K562 (cell line): ENCODE data around the gene PRSS12. TPM values are rescaled to one million over a fixed set of nuclear protein-coding genes. Genes with fewer than 3 reads are reported as not detected.

Experiments used
- BCOR ChIP-seq: fragments of 450-650 bp; IDR thresholded peaks from 2 replicates; pipeline ENCODE4 v1.6.1; 2016
- BRD4 ChIP-seq: fragments of 200-600 bp; sonication (generic); IDR thresholded peaks from 2 replicates; pipeline ENCODE4 v1.6.1; 2017; ENCODE audit warnings: inconsistent platforms
- CBX3 ChIP-seq, 2 experiments: IDR thresholded peaks; 1 replicate in 1 of 2; 2 replicates in 1 of 2; pipeline ENCODE4 v1.6.1; 2012; ENCODE audit warnings: inconsistent platforms in 2 of 2, low read length in 2 of 2, borderline replicate concordance in 1 of 2, control low read depth in 1 of 2
- CREB3L1 ChIP-seq: fragments of 450-650 bp; IDR thresholded peaks from 2 replicates; pipeline ENCODE4 v1.6.1; 2014; ENCODE audit warnings: low read depth, mild to moderate bottlenecking, moderate library complexity, borderline replicate concordance
- ERF ChIP-seq: fragments of 450-650 bp; formaldehyde crosslinking; IDR thresholded peaks from 2 replicates; pipeline ENCODE4 v1.4.0; 2020; ENCODE audit warnings: mild to moderate bottlenecking, mixed read lengths
- HEY1 ChIP-seq: fragments of 250-450 bp; sonication (Bioruptor Pico); IDR thresholded peaks from 2 replicates; pipeline ENCODE4 v1.5.0; 2020; ENCODE audit warnings: mild to moderate bottlenecking, moderate library complexity, borderline replicate concordance
- KLF16 ChIP-seq: IDR thresholded peaks from 2 replicates; pipeline ENCODE4 v1.6.1; 2016; ENCODE audit warnings: antibody characterized with exemption
- NEUROD1 ChIP-seq: fragments of 150-350 bp; IDR thresholded peaks from 2 replicates; pipeline ENCODE4 v1.6.1; 2014; ENCODE audit warnings: borderline replicate concordance, low read length, low read depth; ENCODE audit not compliant: partially characterized antibody
- POLR2AphosphoS5 ChIP-seq: IDR thresholded peaks from 2 replicates; pipeline ENCODE4 v1.6.1; 2011; ENCODE audit warnings: mild to moderate bottlenecking, low read depth, low read length, moderate library complexity; ENCODE audit not compliant: control insufficient read depth, insufficient read depth
- POLR3G ChIP-seq: IDR thresholded peaks from 2 replicates; pipeline ENCODE4 v1.6.1; 2011; ENCODE audit not compliant: insufficient read length, insufficient replicate concordance; ENCODE audit errors: extremely low read depth
- SOX6 ChIP-seq: fragments of 450-650 bp; IDR thresholded peaks from 2 replicates; pipeline ENCODE4 v1.6.1; 2014; ENCODE audit warnings: mild to moderate bottlenecking
- STAT5B ChIP-seq: fragments of 250-450 bp; sonication (Bioruptor Pico); IDR thresholded peaks from 2 replicates; pipeline ENCODE4 v1.8.0; 2021; ENCODE audit warnings: mild to moderate bottlenecking, inconsistent platforms
- STAT6 ChIP-seq: sonication (generic); formaldehyde crosslinking; IDR thresholded peaks from 2 replicates; pipeline ENCODE4 v1.8.1; 2023; ENCODE audit warnings: mild to moderate bottlenecking, missing genetic modification reagents
- TAF9B ChIP-seq: fragments of 450-650 bp; IDR thresholded peaks from 2 replicates; pipeline ENCODE4 v1.6.1; 2018; ENCODE audit warnings: mild to moderate bottlenecking; ENCODE audit not compliant: partially characterized antibody
- U2AF2 ChIP-seq: fragments of 200-400 bp; formaldehyde crosslinking; optimal IDR thresholded peaks from 2 replicates; pipeline ENCODE3; 2017; ENCODE audit warnings: low read depth, mild to moderate bottlenecking, low read length
- ZNF830 ChIP-seq: fragments of 250-450 bp; sonication (Bioruptor Pico); IDR thresholded peaks from 2 replicates; pipeline ENCODE4 v1.5.0; 2021; ENCODE audit warnings: mild to moderate bottlenecking
- polyA plus RNA-seq, 8 experiments: library from polyadenylated mRNA; depleted of rRNA in 4 of 8; stranded (reverse) in 5 of 8; unstranded in 3 of 8; fragments of >200 nt; fragmentation: Nextera tagmentation in 2 of 8; fragmentation: Illumina TruSeq in 1 of 8; extraction: Ambion mirVana in 2 of 8; extraction: Trizol in 1 of 8; gene quantifications; 2 replicates each; pipeline versions ENCODE4 v1.2.1 to v1.2.3, GENCODE V29; 2011 to 2014; ENCODE audit warnings: inconsistent platforms in 1 of 8, missing spikeins in 1 of 8
- total RNA-seq, 7 experiments: library from RNA; depleted of rRNA in 6 of 7; stranded (reverse); fragments of >200 nt in 6 of 7; fragmentation: Illumina TruSeq in 2 of 7; extraction: Trizol in 2 of 7; gene quantifications; 2 replicates each; pipeline versions ENCODE4 v1.2.1 to v1.2.3, GENCODE V29; 2011 to 2021; ENCODE audit warnings: low replicate concordance in 1 of 7

PRSS12 gene
- total and polyA plus RNA-seq, 9 of the 15 experiments (the other 6 are each of a cell fraction or from before 2014, with no cell fraction given) = 0.06 to 0.11 (median 0.09) TPM; not detected in 6

DNA sequence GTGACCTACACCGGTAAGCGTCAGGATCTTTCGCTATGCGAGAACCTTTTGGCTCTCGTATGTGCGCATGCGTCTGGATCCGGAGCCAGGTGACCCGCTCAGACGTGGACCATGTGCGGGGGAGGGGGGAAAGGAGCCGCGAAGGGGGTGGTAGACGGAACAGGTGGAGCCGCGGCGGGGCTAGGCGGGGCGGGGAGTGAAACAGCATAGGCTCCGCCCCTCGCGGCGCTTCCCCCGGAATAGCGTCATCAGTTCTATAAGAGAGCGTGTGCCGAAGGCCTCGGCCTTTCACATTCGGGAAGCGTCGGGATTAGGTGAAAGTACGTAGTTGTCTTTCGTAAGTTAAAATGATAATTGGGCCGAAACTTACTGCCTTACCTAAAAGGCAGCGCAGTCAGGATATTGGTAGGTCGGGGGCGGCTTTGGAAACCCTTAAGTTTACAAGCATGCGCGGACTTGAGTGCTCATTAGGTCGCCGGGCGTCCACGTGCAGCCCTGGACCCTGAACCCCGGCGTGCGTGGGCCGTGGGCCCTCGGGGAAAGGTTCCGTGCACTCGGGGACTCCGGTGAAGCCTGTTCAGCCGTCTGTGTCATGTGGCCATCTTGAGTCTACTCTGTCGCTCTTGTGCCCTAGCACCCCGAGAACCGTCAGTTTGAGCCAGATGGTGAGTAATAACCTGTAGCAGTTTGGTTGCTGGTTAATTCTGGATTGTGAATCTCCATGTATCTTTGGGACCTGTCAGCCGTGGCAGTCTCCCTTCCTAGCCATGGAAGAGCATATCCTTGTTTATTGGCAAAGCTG lies 74.1 kb downstream of the PRSS12 start (continued):
- 0 out of 2 replicates have a peak, but pooled peaks have one; percentile 27 for TF ChIP-seq HEY1
- TF ChIP-seq NEUROD1 = peak; percentile 26
- TF ChIP-seq STAT5B (CRISPR knock-in tag) = no peak
- TF ChIP-seq KLF16 = no peak; the same call in 1 of the 2 replicates
- TF ChIP-seq BRD4 = peak; percentile 68; the same call in 1 of the 2 replicates
- 0 out of 2 replicates have a peak, but pooled peaks have one; percentile 55 for TF ChIP-seq ZNF830 (CRISPR knock-in tag)
- TF ChIP-seq SOX6 = peak; percentile 34
- peak; percentile 81; the same call in 1 of the 2 replicates for TF ChIP-seq CREB3L1
- no peak for TF ChIP-seq POLR3G
- peak; percentile 98 for TF ChIP-seq POLR2AphosphoS5
- TF ChIP-seq BCOR = peak; percentile 37; the same call in 1 of the 2 replicates
- peak; percentile 89 for TF ChIP-seq TAF9B
- 0 out of 3 replicates have a peak, but pooled peaks of 1 of the 2 experiments have one; percentile 65 for TF ChIP-seq CBX3 (IDR thresholded peaks at IDR 0.05; ENCODE audit: borderline replicate concordance in 1 of 2, low read length in 2 of 2)
- TF ChIP-seq ERF (CRISPR knock-in tag) = peak; percentile 65; the same call in 1 of the 2 replicates
- TF ChIP-seq STAT6 (CRISPR knock-in tag) = peak; percentile 65; the same call in 1 of the 2 replicates
- TF ChIP-seq U2AF2 = no peak
